ENCODE results near the gene MIX23.

- TF ChIP-seq CTCF (IDR thresholded peaks at IDR 0.05; ENCODE audit: low read depth, low read length): no peak
- TF ChIP-seq POLR2A (IDR thresholded peaks at IDR 0.05; ENCODE audit: extremely low read depth, insufficient read length): peak; percentile 61
- peak; percentile 69 for TF ChIP-seq MYC (IDR thresholded peaks at IDR 0.05; ENCODE audit: low read depth, low read length)
Observed at GRCh38 chr3:122382888-122383666, at the start of gene MIX23.

Data from NB4 (cell line).